GM18498 (cell line): ENCODE data around the gene C2CD4A.

Experiments
- ATAC-seq: cut with Tn5 transposase; IDR thresholded peaks from one replicate; pipeline ENCODE4 v1.9.1; 2021; ENCODE audit warnings: mild to moderate bottlenecking, moderate library complexity; ENCODE audit not compliant: unreplicated experiment

C2CD4A gene

DNA sequence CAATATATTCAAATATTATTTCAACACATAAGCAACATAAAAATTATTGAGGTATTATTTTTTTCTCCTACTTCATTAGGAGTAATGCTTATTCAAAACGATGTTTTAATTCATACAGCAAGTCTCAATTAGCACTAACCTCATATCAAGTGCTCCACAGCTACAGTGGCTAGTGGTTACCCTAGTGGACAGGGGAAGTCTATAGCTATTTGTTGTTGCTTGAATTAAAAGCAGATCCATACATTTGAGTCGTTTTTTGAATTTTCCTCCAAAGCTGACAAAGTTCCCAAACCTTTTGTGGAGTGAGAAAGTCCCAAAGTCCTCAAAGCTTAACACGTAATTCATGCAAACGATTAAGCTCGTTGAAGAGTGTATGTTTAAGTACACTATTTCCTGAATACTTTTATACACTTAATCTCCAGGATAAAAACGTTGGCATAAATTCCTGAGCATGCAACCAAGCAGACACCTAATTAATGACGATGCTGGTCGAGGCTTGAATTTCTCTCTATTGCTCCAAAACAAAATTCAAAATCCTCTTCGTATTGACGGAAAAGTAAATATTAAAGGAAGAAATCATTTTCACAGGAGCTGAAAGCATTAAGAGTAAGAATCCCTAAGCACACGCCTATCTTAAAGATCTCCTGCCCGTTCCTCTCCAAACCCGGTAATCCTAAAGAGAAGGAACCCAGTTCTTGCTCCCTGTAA is 7.5 kb upstream of the C2CD4A start:
- no peak for ATAC-seq

DNA sequence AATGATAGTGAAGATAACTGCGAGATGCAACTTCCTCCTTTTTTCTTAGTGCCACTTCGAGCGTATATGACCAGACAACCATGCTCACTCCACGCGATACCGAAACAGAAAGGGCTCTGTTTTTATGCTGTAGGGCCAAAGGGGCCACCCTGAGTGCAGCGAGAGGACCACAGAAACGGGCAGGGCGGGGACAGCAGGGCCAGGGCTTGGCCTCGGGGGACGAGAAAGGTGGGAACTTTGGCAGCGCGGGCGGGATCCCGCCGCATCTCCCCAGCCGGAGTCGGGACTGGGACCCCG is 7.0 kb upstream of the C2CD4A start:
- peak; percentile 81 for ATAC-seq

GRCh38 chr15:62060113-62060895 is 6.5 kb upstream of the C2CD4A start, which contains the start of gene VPS13C:
Gene VPS13C (minus strand): TSS chr15:62060447. CDS start chr15:62060374, 73 bp downstream.
- peak; percentile 87 for ATAC-seq

DNA sequence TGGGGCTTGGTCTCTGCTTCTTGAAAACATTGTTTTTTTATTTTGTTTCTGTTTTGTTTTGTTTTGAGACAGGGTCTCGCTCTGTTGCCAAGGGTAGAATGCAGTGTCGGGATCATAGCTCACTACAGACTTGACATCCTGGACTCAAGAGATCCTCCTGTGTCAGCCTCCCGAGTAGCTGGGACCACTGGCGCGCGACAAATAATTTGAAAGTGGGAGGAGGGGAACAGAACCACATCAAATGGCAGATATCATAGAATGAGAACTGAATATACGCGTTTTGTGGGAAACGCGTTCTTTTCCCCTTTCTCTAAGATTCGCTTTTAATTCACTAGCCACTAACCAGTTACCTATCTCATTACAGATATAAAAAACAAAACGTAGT is 5.9 kb upstream of the C2CD4A start:
- no peak for ATAC-seq

DNA sequence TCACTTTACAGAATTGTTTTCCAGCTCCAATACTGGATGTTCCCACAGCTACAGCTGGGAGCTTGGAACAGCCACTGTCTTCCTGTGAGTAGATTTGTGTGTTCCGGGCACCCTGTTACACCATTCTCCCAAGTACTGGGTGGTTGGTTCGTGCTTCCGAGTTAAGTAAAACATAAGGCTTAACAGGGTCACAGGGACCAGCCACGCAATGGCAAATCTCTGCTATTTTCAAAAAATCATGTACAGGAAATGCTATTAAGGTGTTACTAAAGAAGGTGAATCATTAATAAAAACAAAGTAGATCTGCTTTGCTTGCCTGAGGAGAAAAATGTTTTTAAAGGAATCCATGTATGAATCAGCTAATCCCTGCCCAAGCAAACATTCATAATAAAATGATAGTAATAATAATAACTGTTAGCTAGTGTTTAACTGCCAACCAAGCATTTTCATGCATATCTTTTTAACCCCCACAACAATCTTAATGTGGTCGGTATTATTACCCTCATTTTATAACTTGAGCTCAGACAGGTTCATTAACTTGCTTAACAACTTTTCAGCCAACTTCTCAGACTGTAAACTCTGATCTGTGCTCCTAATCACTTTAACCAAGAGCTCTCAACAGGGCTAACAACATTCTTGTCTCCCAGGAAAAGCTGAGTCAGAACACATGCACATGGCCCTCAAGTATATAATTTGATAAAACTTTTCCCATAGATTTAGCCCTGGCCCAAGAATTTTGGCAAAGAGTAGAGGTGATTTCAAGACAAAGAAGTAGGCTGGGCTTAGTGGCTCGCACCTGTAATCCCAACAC is 2.7 kb upstream of the C2CD4A start:
- no peak for ATAC-seq

DNA sequence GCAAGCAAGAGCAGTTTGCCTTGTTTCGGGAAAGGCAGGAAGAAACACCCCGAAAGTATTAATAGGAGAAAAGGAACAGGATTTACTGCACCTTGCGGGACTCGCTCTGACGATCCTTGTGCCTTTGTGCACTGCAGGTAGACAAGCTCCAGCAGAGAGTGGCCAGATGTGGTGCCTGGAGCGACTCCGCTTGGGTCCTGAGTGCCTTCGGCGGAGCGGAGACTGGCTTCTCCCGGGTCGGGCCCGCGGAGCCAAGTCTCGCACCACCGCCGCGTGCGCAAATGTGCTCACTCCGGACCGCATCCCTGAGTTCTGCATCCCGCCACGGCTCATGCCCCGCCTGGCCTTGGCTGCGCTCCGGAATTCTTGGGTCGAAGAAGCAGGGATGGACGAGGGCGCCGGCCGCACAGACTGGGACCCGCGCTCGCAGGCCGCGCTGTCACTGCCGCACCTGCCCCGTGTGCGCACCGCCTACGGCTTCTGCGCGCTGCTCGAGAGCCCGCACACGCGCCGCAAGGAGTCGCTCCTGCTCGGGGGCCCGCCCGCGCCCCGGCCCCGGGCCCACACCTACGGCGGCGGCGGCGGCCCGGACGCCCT is 769 bp downstream of the C2CD4A start:
- peak; percentile 43 for ATAC-seq

DNA sequence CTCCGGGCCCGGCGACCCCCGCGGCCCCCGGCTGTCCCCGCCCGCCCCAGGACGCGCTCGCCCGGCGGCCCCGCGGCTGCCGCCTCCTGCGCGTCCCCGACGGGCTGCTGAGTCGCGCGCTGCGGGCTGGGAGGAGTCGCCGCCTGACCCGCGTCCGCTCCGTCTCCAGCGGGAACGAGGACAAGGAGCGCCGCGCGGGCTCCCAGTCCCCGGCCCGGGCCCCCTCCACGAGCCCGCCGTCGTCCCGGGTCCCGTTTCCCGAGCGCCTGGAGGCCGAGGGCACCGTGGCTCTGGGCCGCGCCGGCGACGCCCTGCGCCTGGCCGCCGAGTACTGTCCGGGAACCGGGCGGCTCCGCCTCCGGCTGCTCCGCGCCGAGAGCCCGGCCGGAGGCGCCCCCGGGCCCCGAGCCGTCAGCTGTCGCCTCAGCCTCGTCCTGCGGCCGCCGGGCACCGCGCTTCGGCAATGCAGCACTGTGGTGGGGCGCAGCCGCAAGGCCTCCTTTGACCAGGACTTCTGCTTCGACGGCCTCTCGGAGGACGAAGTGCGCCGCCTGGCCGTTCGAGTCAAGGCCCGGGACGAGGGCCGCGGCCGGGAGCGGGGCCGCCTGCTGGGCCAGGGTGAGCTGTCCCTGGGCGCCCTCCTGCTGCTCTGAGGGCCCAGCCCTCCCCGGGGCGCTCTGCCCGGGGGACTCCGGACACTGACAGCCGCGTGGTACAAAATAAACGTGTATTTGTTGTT is 1.5 kb downstream of the C2CD4A start:
- ATAC-seq: peak; percentile 43

- ATAC-seq: no peak
Observed at GRCh38 chr15:62068810-62069167, 2.0 kb downstream of the C2CD4A start.

- ATAC-seq: no peak
Observed at GRCh38 chr15:62069551-62069950, 2.8 kb downstream of the C2CD4A start.

DNA sequence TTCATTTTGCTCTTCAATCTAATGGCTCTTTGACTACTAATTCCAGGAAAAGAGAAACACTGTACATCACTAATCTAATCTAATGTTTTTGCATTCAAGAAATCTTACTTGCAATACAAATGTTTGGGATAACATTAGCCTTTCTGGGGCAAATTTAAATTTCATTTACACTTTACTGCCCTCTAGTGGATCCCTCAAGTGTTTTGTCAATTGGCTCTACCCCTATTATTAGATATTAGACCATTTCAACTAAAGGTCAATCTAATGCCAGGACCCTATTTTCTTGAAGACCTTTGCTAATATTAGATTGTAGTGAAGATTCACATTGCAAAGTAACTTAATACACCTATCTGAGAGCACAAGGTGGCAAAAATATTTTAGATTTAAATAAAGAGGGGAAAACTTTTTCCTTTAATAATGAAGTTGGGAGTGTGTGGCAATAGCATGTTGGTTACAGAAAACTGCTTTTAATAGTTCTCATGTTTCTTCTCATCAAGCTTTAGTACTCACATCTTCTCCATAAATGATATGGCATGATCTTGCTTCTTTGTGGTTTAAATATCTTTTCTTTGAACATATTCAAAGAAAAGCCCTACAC is 5.0 kb downstream of the C2CD4A start:
- ATAC-seq: no peak

- no peak for ATAC-seq
Observed at GRCh38 chr15:62075595-62076277, 9.0 kb downstream of the C2CD4A start.

GRCh38 chr15:62079594-62079993 is 12.8 kb downstream of the C2CD4A start:
- ATAC-seq: no peak

DNA sequence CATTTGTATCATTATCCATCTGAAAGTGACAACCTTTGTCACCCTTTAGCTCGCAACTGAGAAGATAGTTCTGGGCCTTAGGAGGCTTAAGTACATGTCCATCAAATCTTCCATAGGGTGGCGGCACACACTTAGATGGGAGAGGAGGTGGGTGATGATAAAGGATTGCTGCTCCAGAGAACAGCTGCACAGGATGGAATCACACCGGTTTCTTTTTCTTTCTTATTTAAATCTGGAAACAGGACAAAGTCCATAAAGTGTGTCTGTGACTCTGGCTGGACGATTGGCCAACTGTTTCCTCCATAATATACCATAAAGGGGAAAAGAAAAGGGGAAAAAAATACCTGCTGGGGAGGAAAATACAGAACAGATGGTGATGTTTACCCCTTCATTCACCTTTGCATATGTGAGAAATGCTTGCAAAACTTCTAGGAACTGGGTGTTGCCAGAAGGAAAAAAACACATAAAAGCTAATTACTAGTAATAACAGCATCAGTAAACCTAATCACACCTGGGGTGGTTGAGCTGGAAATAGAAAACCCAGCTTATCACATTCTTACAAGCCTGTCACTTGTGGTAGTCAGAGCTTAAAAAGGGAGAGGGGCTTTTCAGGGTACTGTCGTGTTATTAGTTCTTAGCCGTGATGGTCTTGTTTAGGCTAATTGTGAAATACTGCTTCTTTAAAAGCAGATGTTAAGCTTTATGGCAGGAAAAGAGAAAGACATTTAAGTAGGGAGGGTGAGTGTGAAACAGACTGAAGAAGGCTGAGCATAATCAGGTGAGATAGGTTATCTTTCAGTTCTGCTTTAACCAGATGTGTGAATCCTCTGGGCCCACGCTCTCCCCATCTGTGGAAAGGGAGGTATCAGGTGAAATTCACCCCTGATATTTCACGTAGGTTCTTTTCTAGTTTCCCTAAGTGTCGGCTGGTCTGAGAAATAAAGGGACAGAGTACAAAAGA is 16.7 kb downstream of the C2CD4A start:
- no peak for ATAC-seq

DNA sequence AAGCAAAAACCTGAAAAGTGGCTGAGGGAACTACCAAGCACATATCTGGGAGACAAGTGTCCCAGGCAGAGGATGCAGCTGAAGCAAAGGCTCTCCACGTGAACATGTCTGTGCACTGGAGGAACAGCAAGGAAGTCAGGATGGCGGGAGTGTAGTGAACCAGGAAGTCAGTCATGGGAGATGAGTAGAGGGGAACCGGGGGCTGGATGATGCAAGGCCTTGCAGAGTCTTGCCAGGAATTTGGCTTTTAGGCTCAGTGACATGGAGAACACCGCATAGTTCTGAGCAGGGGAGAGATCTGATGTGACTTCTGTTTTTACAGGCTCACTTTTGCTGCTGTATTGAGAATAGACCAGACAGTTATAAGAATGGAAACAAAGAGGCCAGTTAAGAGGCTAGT is 19.0 kb downstream of the C2CD4A start:
- no peak for ATAC-seq

GRCh38 chr15:62087671-62088352 is 21.0 kb downstream of the C2CD4A start:
- ATAC-seq: no peak

- ATAC-seq: no peak
Observed at GRCh38 chr15:62088353-62088693, 21.5 kb downstream of the C2CD4A start.

DNA sequence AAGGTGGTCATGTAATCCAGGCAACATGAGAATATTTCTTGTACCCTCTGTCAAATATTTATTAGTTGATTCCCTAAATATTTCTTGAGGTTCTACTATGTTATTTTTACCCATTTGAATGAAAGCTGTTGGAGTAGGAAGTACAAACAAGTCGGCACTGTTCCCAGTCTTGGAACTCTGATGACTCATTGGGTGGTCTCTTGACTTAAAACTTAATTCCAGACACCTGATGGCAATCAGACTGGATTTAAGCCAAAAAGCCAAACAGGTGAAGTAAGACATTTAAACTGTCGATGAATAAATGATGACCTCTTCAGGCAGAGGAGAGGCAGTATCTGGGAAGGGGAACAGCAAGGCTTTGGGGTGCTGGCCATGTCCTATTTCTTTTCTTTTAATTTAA is 22.8 kb downstream of the C2CD4A start:
- ATAC-seq: no peak

- ATAC-seq: no peak
Observed at GRCh38 chr15:62090988-62091387, 24.2 kb downstream of the C2CD4A start.
